Renal cortical epithelial cell (primary cell): ENCODE measurements around the gene STRIT1. TPM values are rescaled to one million over a fixed set of nuclear protein-coding genes. Genes with fewer than 3 reads are reported as not detected.

Experiments used
- DNase-seq: peaks from one replicate; pipeline ENCODE4 v3.0.0-alpha.2; 2011; ENCODE audit warnings: low read depth
- total RNA-seq: library from RNA; depleted of rRNA; stranded (reverse); fragments of >200 nt; gene quantifications from 2 replicates; pipeline ENCODE4 v1.2.3, GENCODE V29; 2014

The STRIT1 gene
- not detected in 2 replicates for total RNA-seq

- no peak for DNase-seq
Measured at GRCh38 chr3:155293516-155293915, at the start of gene STRIT1. TSS of gene STRIT1 (minus strand) at chr3:155293683.

DNA sequence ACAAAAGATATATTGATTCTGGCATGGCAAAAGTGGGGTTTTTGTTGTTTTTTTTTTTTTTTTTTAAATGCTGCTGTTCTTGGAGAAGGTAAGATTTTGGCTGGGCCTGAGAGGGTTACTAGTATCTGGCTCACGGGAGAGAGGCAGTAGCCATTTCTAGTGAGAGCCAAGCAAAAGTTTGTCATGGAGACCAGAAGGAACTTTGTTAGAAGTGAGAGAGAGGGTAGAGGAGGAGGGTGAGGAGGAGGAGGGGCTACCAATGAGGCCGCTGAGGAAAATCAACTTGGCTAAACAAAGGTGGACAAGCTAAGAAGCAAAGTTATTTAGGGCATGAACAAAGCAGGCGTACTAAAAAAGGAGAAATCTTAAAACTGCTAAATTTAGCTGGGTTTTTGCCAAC is 48.9 kb upstream of the STRIT1 start:
- DNase-seq, result no peak

- no peak for DNase-seq
Measured at GRCh38 chr3:155339052-155339451, 45.6 kb upstream of the STRIT1 start.

DNA sequence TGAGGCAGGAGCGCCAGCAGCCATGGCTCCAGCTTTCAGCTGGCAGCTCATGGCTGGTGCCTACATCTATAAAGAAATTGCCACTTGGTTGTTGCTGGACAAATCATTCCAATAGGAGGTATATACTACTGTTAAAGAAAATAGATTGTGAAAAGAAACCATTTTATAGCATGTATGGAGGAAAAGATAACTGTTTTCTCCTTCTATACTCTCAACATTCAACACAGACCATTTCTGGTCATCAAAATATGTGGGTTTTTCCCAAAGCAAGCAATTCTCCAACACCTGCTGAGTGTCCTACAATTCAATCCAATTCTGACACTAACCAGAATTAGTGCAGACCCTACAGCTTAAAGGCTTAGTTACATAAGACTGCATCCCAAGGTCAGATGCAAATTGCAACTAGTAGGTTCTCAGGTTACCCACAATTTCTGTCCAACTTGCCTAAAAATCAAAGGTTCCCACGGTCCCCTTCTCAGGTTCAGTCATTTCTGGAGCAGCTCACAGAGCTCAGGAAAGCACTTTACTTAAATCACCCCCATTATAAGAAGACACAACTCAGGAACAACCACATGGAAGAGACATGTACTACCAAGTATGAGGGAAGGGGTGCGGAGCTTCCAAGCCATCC is 42.4 kb upstream of the STRIT1 start:
- no peak for DNase-seq

- DNase-seq, result no peak
Measured at GRCh38 chr3:155334914-155335723, 41.6 kb upstream of the STRIT1 start.

- no peak for DNase-seq
Measured at GRCh38 chr3:155334215-155334913, 40.9 kb upstream of the STRIT1 start.

DNA sequence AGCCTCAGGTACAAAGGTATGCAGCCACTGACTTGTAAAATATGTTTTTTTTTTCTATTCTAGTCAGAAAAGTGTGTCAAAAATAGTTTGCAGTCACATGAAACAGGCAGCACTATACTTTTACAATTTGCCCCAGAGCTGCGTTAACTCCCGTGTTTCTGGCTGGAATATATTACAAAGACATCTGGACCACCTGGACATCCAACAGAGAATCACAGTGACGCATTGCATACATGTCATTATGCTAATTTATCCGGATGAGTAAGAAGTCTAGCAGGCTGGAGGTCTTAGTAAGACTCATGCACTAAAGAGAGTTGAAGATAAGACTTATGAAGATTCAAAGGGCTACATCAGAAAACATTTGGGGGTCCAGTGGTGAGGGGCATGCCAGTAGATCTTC is 39.2 kb upstream of the STRIT1 start:
- DNase-seq, result no peak

GRCh38 chr3:155331078-155331477 is 37.6 kb upstream of the STRIT1 start:
- no peak for DNase-seq

DNA sequence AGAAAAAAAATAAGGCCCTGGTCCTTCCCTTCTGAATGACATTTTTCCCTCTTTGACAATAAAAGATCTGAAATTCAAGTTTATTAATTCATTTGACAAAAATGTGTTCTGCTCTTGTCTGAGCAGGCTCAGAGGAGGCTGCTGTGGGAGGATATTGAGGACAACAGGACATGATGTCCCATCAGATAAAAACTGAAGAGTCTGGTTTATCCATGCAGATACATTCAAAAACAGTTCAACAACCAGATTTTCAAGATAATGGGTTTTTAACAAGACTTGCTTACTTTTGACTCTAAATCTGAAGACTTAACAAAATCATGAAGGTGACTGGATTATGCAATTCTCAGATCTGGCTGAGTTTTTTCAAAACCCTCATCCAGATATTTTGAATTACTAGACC is 36.9 kb upstream of the STRIT1 start:
- no peak for DNase-seq

DNA sequence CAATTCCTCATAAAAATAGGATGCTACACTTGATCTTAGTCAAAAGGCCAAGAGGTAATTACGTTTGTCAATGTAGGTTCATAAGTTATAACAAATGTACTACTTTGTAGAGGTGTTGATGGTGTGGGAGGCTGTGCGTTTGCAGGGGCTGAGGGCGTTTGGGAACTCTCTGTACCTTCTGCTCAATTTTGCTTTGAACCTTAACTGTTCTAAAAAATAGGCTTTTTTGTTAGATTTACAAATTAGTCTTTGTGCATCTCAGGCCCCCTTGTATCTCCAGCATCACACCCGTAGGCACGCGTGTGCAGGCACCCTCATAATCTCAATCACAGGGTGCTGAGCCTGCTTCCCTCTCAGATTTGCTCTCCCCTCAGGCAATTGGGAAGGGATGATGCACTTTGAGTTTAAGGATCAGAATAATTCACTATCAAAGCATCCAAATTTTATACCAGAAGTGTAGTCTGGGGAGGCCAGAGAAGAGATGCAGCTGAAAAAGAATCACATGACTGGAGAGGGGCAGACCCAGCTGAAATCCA is 36.1 kb upstream of the STRIT1 start:
- no peak for DNase-seq

- no peak for DNase-seq
Measured at GRCh38 chr3:155327871-155328270, 34.4 kb upstream of the STRIT1 start.

GRCh38 chr3:155327430-155327829 is 33.9 kb upstream of the STRIT1 start:
- DNase-seq, result no peak

- DNase-seq, result no peak
Measured at GRCh38 chr3:155326901-155327300, 33.4 kb upstream of the STRIT1 start.

DNA sequence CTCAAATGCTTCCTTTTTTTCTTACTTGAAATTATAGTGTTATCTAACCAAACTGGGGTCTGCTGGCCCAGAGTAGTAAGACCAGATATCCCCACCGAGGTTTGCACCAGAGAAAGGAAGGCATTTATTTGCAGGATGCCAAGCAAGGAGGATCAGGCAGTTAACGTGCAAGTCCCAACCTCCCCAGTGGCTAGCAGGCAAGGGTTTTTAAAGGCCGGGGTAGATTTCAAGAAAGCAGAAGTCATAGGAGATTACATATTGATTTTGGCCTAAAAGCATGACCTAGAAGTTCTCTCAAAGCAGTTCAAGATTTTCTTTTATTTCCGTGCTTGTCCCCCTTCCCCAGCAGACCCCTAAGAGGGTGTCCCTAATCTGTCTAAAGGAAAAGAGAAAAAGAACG is 32.8 kb upstream of the STRIT1 start:
- DNase-seq, result no peak

DNA sequence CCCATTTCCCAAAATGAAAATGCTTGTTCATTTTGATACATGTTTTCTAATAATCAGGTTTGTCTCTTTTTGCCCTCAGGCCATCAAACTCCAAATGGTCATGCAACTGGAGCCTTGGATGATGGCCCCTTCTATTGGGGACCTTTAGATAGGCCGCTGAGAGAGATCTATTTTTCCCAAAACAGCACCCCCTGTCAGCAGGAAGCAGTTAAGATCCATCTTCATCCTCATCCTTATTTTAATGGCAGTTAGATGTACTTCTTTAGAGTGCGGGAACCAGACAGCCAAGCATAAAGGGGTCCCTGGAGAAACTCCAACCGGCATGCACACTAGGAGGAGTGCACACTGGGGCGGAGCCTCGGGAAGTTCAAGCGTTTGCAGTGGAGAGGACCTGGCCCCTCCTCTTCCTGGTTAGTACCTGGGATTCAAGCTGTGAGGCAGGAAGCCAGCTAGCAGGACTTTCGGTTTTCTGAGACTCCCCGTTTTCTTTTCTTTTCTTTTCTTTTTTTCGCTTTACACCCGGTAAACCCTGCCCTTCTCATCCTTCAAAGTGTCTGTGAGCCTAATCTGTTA is 31.9 kb upstream of the STRIT1 start:
- no peak for DNase-seq

GRCh38 chr3:155323063-155323666 is 29.7 kb upstream of the STRIT1 start:
- DNase-seq, result peak; percentile 83

GRCh38 chr3:155321418-155321817 is 27.9 kb upstream of the STRIT1 start:
- DNase-seq, result peak; percentile 29

DNA sequence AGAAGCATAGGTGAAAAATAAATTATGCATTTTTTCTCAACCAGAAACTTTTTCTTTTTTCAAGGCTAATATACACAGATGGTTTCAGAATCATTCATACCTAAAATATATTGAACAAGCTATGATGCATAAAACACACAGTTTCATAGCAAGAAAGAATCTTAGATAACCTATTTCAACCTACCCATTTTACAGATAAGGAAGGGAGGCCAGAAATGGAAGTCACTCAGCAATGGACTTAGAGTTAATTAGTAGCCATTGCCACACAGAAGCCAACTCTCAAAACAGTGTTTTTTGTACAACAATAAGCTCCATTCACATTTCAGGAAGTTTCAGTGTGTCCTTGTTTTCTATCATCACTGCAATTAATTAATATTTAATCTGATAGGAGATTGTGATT is 27.5 kb upstream of the STRIT1 start:
- DNase-seq, result peak; percentile 23

DNA sequence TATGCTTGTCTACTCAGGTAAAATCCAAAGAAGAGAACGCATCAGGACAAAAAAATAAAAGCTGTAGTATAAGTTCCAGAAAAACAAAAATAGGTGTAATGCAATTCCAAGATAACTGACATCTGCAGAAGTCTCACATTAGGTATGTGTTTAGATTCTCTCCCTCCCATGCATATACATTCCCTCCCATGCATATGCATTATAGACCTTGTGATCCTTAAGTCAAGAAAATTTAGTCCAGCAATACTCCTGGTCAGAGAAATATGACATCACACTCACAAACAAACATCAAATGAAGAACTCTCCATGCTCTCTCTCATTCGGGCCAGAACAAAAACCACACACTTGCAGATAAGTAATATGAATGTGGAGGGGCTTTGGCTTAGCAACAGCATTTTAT is 25.3 kb upstream of the STRIT1 start:
- DNase-seq, result no peak

- DNase-seq, result no peak
Measured at GRCh38 chr3:155317211-155317610, 23.7 kb upstream of the STRIT1 start.

GRCh38 chr3:155316426-155316825 is 22.9 kb upstream of the STRIT1 start:
- DNase-seq, result no peak

GRCh38 chr3:155313916-155314315 is 20.4 kb upstream of the STRIT1 start:
- DNase-seq, result no peak
